Left forelimb (tissue), 1 donor: ENCODE measurements around the gene C20orf204.
"Not testable (repeated sequence)": the region's sequence is repeated elsewhere in the genome, so short reads cannot be mapped to it uniquely, and the experiment has no call there.

Experiments used
- DNase-seq: peaks from one replicate; pipeline ENCODE4 v3.0.0-alpha.2; 2018; ENCODE audit warnings: low spot score

Gene C20orf204

GRCh38 chr20:64084685-64085152 lies 48.7 kb downstream of the C20orf204 start:
- DNase-seq: no peak

GRCh38 chr20:64086801-64087200 lies 50.8 kb downstream of the C20orf204 start:
- DNase-seq: no peak

- DNase-seq: not testable (repeated sequence)
Measured at GRCh38 chr20:64087226-64087825, 51.3 kb downstream of the C20orf204 start.

GRCh38 chr20:64088586-64088985 lies 52.6 kb downstream of the C20orf204 start:
- DNase-seq: not testable (repeated sequence)
